Gastrocnemius medialis (tissue), 4 donors: ENCODE results near the gene CYLD. TPM values are rescaled to one million over a fixed set of nuclear protein-coding genes. Genes with fewer than 3 reads are reported as not detected.

Source experiments
- ATAC-seq, 2 donors: fragments of 150-250 bp; one replicate each; pipeline ENCODE4 v1.9.1; 2016
- DNase-seq, 2 donors: peaks; one replicate each; pipeline ENCODE4 v3.0.0-alpha.2; 2019
- H3K27ac ChIP-seq, 4 donors: fragments of 200-600 bp; sonication (generic); 1 replicate in 1 of 4; 2 replicates in 3 of 4; pipeline ENCODE4 v1.5.1; 2016 to 2018; ENCODE audit warnings: mild to moderate bottlenecking in 2 of 4, moderate library complexity in 1 of 4
- H3K27me3 ChIP-seq, 3 donors: fragments of 200-600 bp; sonication (generic) in 2 of 3; 1 replicate in 1 of 3; 2 replicates in 2 of 3; pipeline versions ENCODE4 v1.5.1 to v1.6.0; 2016 to 2019; ENCODE audit warnings: mild to moderate bottlenecking in 1 of 3, moderate library complexity in 1 of 3
- H3K36me3 ChIP-seq, 2 donors: fragments of 200-600 bp; sonication (generic) in 1 of 2; one replicate each; pipeline ENCODE4 v1.5.1; 2017 to 2018
- H3K4me1 ChIP-seq, 2 donors: fragments of 200-600 bp; sonication (generic) in 1 of 2; one replicate each; pipeline ENCODE4 v1.5.1; 2016 to 2017; ENCODE audit warnings: mild to moderate bottlenecking in 2 of 2
- H3K4me3 ChIP-seq, 4 donors: fragments of 200-600 bp; sonication (generic) in 3 of 4; 1 replicate in 1 of 4; 2 replicates in 3 of 4; pipeline ENCODE4 v1.5.1; 2016 to 2019; ENCODE audit warnings: mild to moderate bottlenecking in 2 of 4
- H3K9me3 ChIP-seq, 3 donors: fragments of 200-600 bp; sonication (generic) in 2 of 3; 1 replicate in 1 of 3; 2 replicates in 2 of 3; pipeline ENCODE4 v1.5.1; 2016 to 2019
- CTCF ChIP-seq, 5 experiments: fragments of 450-650 bp in 3 of 5; fragments of 200-600 bp in 2 of 5; sonication (generic) in 2 of 5; IDR thresholded peaks in 4 of 5; conservative IDR thresholded peaks in 1 of 5; 1 replicate in 4 of 5; 2 replicates in 1 of 5; pipeline ENCODE4 v1.5.1; 2016 to 2019; ENCODE audit warnings: antibody characterized with exemption in 5 of 5, mild to moderate bottlenecking in 3 of 5, moderate library complexity in 3 of 5
- POLR2A ChIP-seq, 2 donors: fragments of 450-650 bp; IDR thresholded peaks; one replicate each; pipeline ENCODE4 v1.6.1; 2017; ENCODE audit warnings: antibody characterized with exemption in 2 of 2, mild to moderate bottlenecking in 2 of 2, moderate library complexity in 2 of 2
- in situ Hi-C, 4 donors: fragments of 200-750 bp; cut with MboI; loops; one replicate each; pipeline versions ENCODE4 v1.15.0 to v1.8.0; 2017; ENCODE audit warnings: low sequenced_read_pairs in 4 of 4
- intact Hi-C: fragments of 100-400 bp; cut with DNase I; formaldehyde crosslinking; loops from one replicate; pipeline ENCODE4 v1.15.1; 2023; ENCODE audit warnings: low total_unique reads
- total RNA-seq, 4 donors: library from RNA; depleted of rRNA; stranded (reverse); fragments of >200 nt; gene quantifications; one replicate each; pipeline versions ENCODE4 v1.1.0 to v1.2.3, GENCODE V29; 2016

The CYLD gene
- total RNA-seq, 4 donors from 2014 or later, result 49.2 to 177 (median 135) TPM

GRCh38 chr16:50695017-50696000, 46.6 kb upstream of the CYLD start:
- intact Hi-C loops (no loop called here), in situ Hi-C loops (loop anchor here in 1 of 4 donors (5.0 kb wide), 1 partner anchor 52 kb away; no protein-coding TSS in a partner anchor)
- H3K4me1 ChIP-seq, result peaks cover 31 to 43% of the 10 kb centered on the region in 2 donors
- H3K27me3 ChIP-seq, result no peaks in the 10 kb centered on the region
- no peak for ATAC-seq
- no peak for TF ChIP-seq CTCF (IDR thresholded peaks at IDR 0.05 in 4 of 5, conservative IDR thresholded peaks at IDR 0.05 in 1 of 5)
- TF ChIP-seq POLR2A (IDR thresholded peaks at IDR 0.05), result no peak
- H3K9me3 ChIP-seq, result no peaks in the 10 kb centered on the region
- peak in 1 of 2 donors; percentile 38 for DNase-seq
- H3K4me3 ChIP-seq, result no peak overlapping the region
- H3K36me3 ChIP-seq, result no peaks in the 10 kb centered on the region
- H3K27ac ChIP-seq, result peak overlapping the region in 3 of 4 donors; percentile 85 to 87 (median 85)

GRCh38 chr16:50696126-50696525, 45.8 kb upstream of the CYLD start:
- Histone ChIP-seq H3K27ac (peak overlapping the region; percentile 81 to 87 (median 85)), H3K4me3 (no peak overlapping the region)

GRCh38 chr16:50696575-50697420, 45.1 kb upstream of the CYLD start:
- Histone ChIP-seq H3K4me3 (no peak overlapping the region), H3K4me1 (peaks cover 37 to 46% of the 10 kb centered on the region in 2 donors), H3K27me3 (no peaks in the 10 kb centered on the region), H3K27ac (peak overlapping the region; percentile 81 to 87 (median 85)), H3K9me3 (no peaks in the 10 kb centered on the region), H3K36me3 (no peaks in the 10 kb centered on the region)
- no peak for TF ChIP-seq CTCF (IDR thresholded peaks at IDR 0.05 in 4 of 5, conservative IDR thresholded peaks at IDR 0.05 in 1 of 5)
- peak; percentile 23 to 35 for TF ChIP-seq POLR2A (IDR thresholded peaks at IDR 0.05)
- in situ Hi-C loops (loop anchor here in 1 of 4 donors (5.0 kb wide), 1 partner anchor 51 kb away; no protein-coding TSS in a partner anchor), intact Hi-C loops (no loop called here)
- DNase-seq, result peak; percentile 55 to 74
- no peak for ATAC-seq

More at GRCh38 chr16:50696126-50696525, 45.8 kb upstream of the CYLD start:
- Histone ChIP-seq H3K36me3 (no peaks in the 10 kb centered on the region), H3K4me1 (peaks cover 37 to 46% of the 10 kb centered on the region in 2 donors), H3K9me3 (no peaks in the 10 kb centered on the region), H3K27me3 (no peaks in the 10 kb centered on the region)
- intact Hi-C loops, result no loop called here
- no peak for ATAC-seq
- in situ Hi-C loops, result loop anchor here in 1 of 4 donors (5.0 kb wide), 1 partner anchor 51 kb away; no protein-coding TSS in a partner anchor
- no peak for DNase-seq
- TF ChIP-seq CTCF (IDR thresholded peaks at IDR 0.05 in 4 of 5, conservative IDR thresholded peaks at IDR 0.05 in 1 of 5) (no peak), POLR2A (IDR thresholded peaks at IDR 0.05) (no peak)

GRCh38 chr16:50697421-50697715, 44.5 kb upstream of the CYLD start:
- Histone ChIP-seq H3K4me3 (peak overlapping the region in 3 of 4 donors; percentile 52 to 58 (median 53)), H3K9me3 (no peaks in the 10 kb centered on the region), H3K27me3 (no peaks in the 10 kb centered on the region), H3K4me1 (peaks cover 41 to 52% of the 10 kb centered on the region in 2 donors), H3K27ac (peak overlapping the region; percentile 81 to 87 (median 85)), H3K36me3 (no peaks in the 10 kb centered on the region)
- DNase-seq (peak in 1 of 2 donors; percentile 21), ATAC-seq (no peak)
- in situ Hi-C loops (loop anchor here in 1 of 4 donors (5.0 kb wide), 1 partner anchor 50 kb away; no protein-coding TSS in a partner anchor), intact Hi-C loops (no loop called here)
- TF ChIP-seq CTCF (IDR thresholded peaks at IDR 0.05 in 4 of 5, conservative IDR thresholded peaks at IDR 0.05 in 1 of 5), result no peak
- TF ChIP-seq POLR2A (IDR thresholded peaks at IDR 0.05), result no peak
